GM12874 (cell line): ENCODE data around the gene IFI27L2.

ENCODE experiments used
- CTCF ChIP-seq: IDR thresholded peaks from 2 replicates; pipeline ENCODE4 v1.5.1; 2011; ENCODE audit warnings: low read depth, mild to moderate bottlenecking, control low read depth, low read length, moderate library complexity; ENCODE audit not compliant: insufficient read depth

Gene IFI27L2

DNA sequence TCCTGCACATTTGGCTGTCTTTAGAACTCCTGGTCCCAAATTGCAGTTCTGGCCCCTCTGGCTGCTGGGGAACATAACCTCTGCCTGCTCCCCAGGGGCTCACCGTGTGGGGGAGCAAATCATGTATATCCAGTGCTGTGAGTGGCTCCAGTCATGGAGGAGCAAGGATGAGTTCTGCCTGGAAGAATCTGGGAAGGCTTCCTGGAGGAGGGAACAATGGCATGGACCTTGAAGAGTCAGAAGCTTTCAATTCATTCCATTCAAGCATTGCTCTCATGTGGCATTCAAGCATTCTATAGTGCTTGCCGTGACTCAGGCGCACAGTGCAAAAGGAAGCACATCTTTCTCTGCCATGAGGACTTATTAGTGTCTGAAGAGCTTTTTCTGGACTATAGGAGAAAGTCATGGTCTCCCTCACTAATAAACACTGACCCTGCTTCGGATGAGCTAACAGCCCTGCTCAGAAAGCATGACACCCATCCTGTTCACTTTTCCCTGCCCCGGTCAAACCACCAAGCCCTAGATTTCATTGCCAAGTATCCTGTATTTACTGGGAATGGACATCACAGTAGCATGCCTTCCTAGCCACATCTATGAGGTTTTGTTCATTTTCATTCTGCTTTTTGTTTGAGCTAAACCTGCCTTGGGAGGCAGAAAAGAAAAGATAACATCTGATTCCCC is 15.4 kb downstream of the IFI27L2 start:
- no peak for TF ChIP-seq CTCF

DNA sequence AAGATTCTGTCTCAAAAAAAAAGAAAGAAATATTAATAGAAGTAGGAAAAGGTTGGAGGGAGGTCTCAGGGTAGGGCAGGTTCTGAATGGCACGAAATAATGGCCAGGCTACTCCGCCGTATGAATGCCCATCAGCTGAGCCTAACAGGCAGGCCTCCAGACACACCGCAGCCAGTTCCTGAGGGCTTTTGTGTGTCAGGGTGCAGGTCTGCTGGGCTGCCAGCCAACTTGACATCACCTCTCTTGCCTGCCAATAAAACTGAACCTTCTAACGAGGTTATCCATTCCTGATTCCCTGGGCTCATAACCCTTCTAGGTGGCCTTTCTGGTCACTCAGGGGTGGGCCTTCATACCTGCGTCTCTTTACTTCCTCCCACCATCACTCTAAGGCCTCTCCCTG is 15.9 kb downstream of the IFI27L2 start:
- no peak for TF ChIP-seq CTCF

GRCh38 chr14:94113073-94113472 is 16.3 kb downstream of the IFI27L2 start:
- TF ChIP-seq CTCF: no peak

- no peak for TF ChIP-seq CTCF
Observed at GRCh38 chr14:94112513-94113063, 16.8 kb downstream of the IFI27L2 start.

DNA sequence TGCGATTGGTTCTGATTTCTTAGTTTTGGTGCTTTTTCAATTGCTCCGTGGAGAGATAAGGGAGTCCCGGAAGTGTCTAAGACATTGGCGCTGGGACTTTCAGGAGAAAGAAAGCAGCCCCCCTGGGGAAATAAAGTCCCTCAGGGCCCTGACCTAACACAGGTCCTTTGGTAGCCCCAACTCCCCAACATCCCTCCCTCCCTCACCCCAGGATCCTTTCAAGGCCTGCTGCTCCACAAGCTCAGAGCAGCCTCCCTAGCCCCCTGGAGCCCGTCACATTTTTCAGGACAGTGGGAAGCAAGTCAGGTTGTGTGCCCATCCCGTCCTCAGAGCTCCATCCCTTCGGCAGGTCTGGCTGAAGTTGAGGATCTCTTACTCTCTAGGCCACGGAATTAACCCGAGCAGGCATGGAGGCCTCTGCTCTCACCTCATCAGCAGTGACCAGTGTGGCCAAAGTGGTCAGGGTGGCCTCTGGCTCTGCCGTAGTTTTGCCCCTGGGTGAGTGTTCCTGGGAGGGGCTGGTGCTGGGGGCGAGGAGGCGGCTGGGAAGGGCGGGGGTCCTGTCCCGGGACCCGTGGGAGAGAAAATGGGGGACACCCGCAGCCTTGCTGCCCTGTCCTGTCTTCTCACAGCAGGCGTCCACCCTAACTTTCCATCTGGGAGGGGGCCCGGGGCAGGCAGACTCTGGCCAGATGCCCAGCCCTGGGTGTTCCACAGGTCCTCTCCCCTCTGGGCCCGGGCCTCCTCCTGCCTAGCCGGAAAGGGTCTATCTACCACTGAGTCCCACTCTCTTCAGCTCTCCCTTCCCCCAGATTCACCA is 17.9 kb downstream of the IFI27L2 start:
- no peak for TF ChIP-seq CTCF

GRCh38 chr14:94110552-94111181 is 18.7 kb downstream of the IFI27L2 start, which contains the start of gene IFI27:
Gene IFI27, plus strand, starts transcription at chr14:94110736.
- TF ChIP-seq CTCF: no peak

DNA sequence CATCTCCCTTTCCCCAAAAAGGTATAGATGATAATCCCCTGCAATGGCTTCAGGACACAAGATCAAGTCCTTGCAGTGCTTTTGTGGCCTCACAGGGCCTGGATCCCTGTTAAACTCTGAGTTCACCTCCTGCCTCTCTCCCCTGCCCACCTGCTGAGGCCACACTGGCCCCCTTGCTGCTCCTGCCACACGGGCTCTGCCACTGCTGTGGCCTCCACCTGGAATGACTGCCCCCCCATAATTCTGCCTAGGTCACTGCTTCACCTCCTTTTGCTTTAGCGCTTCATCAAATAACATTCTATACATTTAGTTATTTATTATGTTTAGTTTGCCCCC is 19.5 kb downstream of the IFI27L2 start:
- TF ChIP-seq CTCF: no peak
